NB4 (cell line): ENCODE data around the gene SEMA3C.

Experiments
- CTCF ChIP-seq: IDR thresholded peaks from one replicate; pipeline ENCODE4 v1.5.1; 2012; ENCODE audit warnings: low read depth, low read length
- MAX ChIP-seq: IDR thresholded peaks from 2 replicates; pipeline ENCODE4 v1.6.1; 2011; ENCODE audit warnings: low read depth, low read length
- MYC ChIP-seq: IDR thresholded peaks from 2 replicates; pipeline ENCODE4 v1.6.1; 2011; ENCODE audit warnings: low read depth, low read length
- POLR2A ChIP-seq: IDR thresholded peaks from 2 replicates; pipeline ENCODE4 v1.6.1; 2011; ENCODE audit warnings: mild to moderate bottlenecking; ENCODE audit not compliant: insufficient read length; ENCODE audit errors: extremely low read depth

- TF ChIP-seq CTCF (no peak), MYC (no peak), POLR2A (no peak), MAX (no peak)
Measured at GRCh38 chr7:80848841-80849240, 70.0 kb downstream of the SEMA3C start.
